GM18520 (cell line): ENCODE results near the gene PSMF1.

Experiments used
- ATAC-seq: cut with Tn5 transposase; IDR thresholded peaks from one replicate; pipeline ENCODE4 v1.9.1; 2021; ENCODE audit not compliant: unreplicated experiment

The PSMF1 gene

DNA sequence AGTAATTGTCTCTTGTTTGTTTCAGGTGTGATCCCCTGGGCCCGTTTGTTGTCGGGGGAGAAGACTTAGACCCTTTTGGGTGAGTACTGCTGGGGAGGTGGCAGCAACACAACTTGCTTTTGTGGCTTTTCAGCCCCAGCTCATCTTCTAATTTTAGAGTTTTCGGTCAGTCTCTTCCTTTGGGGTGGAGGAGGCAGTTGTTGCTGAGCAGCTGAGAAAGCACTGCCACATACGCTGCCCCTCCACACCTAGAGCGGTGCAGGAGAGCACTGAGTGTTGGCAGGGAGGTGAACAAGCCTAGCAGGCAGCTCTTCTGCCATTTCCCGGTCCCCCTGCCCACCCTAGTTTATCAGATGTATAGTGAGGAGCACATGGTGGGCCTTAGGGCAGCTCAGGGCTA lies 44.7 kb downstream of the PSMF1 start:
- ATAC-seq: no peak

DNA sequence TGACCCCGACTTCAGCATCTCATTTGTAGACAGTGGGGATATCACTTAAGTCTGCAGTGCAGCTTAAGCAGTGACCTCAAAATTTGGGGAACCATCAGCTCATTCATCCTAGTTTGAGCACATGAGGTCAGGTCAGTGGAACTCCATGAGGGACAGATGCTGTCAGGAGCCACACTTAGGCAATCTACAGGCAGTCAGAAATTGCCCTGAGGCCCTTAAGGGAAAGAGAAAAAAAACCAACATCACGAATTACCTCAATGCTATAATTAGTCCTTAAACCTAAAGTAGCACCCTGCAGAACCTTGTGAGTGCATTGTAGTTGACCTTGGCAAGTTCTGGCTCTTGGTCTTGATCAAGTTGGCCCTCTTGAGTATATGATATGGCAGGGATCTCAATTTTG lies 45.3 kb downstream of the PSMF1 start:
- no peak for ATAC-seq

DNA sequence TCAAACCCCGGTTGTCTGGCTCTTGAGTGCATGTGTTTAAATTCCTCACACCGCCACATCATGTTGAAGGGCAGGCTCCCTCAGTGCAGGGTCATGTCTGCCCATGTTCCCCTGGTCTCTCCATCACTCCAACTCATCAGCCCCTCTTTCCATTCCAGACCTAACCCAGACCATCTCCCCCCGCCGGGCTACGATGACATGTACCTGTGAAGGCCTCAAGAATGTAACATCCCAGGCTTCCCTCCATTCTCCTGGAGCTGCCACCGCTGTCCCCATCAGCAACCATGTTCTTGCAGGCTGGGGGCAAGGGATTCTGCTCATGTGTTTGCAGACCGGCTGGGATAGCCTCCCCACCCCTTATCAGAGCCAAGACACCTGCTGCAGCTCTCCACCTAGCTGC lies 46.5 kb downstream of the PSMF1 start:
- no peak for ATAC-seq

DNA sequence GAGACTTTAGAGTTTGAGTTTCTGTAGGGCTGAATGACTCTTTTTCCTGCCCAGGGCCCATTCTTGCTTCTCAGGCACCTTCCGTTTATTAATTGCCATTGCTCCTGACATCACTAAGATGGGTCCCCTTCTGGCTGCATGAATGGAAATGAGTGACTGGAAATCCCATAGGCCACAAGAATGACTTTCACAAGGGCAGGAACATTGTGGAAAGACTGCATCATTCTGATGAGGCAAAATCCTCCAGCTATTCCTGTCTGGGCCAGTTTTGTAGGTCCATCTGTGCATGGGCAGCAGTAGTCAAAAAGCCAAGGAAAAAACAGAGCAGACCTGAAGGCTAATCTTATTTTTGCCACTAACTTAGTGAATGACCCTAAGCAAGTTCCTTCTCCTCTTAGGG lies 47.1 kb downstream of the PSMF1 start:
- no peak for ATAC-seq

DNA sequence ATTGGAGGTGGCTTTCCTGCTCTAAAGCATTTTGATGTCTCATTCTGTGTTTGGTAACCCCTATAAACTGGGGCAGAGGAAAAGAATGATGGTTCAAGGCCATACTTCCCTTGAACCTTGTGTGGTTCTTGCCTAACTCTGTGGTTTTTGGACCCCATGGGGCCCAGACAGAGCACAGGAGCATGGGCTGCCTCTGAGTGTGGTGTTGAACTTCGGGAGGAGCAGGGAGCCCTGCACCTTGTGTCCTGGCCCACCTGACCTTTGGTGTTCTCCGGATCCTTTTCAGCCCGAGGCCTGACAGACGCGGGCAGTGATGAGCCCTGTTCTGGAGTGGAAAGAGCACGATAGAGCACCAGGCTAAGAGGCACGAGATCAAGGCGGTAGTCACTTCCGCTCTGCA lies 47.5 kb downstream of the PSMF1 start:
- ATAC-seq: no peak

- no peak for ATAC-seq
These were observed 48.7 kb downstream of the PSMF1 start for GRCh38 chr20:1166948-1167720.

- ATAC-seq: no peak
These were observed 50.8 kb downstream of the PSMF1 start for GRCh38 chr20:1169224-1169623.

- ATAC-seq: no peak
These were observed 53.2 kb downstream of the PSMF1 start for GRCh38 chr20:1171461-1172093.

DNA sequence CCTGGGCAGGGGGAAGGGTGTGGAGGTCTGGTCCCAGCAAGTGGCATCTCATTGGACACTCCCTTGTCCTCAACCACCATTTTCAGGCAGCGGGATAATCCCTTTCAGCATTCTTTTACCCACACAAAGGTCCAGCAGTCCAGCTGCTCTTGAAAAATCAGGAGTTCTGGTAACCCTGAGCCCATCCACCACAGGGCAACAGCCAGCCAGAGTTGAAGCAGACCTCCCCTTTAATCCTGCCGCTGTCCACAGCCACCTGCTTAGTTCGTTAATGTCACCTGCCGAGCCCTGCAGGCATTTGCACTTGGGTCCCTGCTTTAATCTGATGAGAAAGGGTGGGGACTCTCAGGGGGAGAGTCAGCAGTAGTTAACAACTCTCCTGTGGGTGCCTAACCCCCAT lies 55.3 kb downstream of the PSMF1 start:
- ATAC-seq: no peak

GRCh38 chr20:1174787-1175186 lies 56.4 kb downstream of the PSMF1 start:
- ATAC-seq: no peak

DNA sequence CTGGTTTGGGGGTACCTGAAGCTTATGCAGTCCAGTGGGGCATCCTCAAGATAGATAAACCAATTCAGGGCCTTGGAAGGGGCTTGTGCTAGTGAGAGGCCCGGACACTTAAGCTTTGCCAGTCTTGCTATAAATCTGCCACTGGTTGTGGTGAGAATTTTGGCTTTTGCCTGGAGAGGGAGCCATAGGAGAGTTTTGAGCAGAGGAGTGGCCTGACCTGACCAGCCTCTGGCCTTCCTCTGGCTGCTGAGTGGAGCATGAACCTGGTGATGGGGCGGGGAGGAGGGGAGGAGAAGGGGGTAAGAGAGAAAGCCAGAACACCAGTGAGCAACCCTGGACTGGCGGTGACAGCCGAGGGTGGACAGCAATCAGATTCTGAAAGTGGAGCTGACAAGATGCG lies 59.3 kb downstream of the PSMF1 start:
- ATAC-seq: no peak

DNA sequence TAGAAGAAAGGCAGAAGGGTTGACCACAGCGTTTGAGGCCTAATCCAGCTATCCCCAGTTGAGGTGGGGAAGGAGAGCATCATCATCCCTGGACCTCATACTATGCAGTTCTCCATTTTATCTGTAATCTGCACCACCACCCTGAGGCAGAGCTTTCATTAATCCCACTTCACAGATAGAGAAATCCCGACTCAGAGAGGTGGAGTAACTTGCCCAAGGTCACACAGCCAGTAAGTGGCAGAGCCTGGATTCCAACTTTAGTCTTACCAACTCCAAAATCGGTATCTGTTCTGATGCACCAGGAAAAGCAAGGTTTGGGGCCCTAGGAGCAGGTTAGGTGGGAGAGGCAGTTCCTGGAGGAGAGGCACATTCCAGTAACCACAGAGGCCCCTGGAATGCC lies 59.7 kb downstream of the PSMF1 start:
- no peak for ATAC-seq

DNA sequence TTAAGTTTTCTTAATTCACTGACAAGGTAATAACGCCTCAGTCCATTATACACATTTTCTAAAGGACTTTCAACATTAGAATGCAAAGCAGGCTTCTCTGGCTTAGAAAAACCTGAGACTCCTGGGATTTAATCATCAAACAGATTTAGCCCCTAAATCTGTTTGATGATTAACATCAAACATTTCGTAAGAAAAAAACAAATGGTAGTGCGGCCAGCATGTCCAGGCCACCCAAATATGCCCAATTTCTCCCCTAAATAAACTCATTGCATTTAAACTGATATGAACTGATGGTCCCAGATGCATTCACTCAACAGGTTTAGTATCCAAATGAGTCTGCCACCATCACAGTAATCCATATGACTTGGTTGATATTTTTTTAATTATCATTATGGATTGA lies 60.2 kb downstream of the PSMF1 start:
- no peak for ATAC-seq

- no peak for ATAC-seq
These were observed 62.5 kb downstream of the PSMF1 start for GRCh38 chr20:1180949-1181348.

DNA sequence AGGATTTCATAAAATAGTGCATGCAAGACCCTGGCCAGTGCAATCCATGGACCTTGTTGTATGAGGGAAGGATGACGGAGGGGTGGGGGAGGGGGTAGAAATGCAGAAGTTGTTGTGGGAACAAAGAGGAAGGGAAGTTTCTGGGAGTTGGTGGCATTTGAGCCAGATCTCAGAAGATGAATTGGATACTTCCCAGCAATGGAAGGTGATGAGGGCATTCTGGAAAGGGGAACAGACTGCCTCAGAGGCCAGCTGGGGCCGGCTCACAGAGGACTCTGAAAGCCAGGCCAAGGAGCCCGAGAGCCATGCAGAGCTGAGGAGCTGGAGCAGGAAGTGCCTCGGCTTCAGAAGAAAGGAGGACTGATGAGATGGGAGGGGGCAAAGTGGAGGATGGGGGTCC lies 63.7 kb downstream of the PSMF1 start:
- no peak for ATAC-seq

DNA sequence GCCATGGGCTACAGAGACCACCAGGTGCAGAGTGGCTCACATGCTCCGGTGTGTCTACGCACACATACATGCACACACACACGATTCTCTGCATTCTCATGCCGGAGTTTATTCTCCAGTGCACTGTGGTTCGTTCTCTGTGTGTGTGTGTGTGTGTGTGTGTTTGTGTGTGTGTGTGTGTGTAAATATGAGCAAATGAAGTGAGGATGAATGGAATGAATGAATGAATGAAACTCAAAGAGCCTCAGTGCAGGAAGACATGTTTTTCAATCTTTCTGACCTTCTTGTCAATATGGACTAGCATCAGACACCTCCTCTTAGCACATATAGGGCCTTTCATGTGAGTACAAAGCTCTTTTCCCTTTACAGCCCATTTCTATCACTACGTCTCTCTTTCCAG lies 64.8 kb downstream of the PSMF1 start:
- ATAC-seq: no peak

GRCh38 chr20:1184260-1184637 lies 65.8 kb downstream of the PSMF1 start:
- no peak for ATAC-seq

- no peak for ATAC-seq
These were observed 66.4 kb downstream of the PSMF1 start, which contains the start of gene TMEM74B for GRCh38 chr20:1184638-1185315. Gene TMEM74B, minus strand, starts transcription at chr20:1184981. Its CDS starts 1,180 bp downstream, at chr20:1183801.

- ATAC-seq: no peak
These were observed 66.9 kb downstream of the PSMF1 start for GRCh38 chr20:1185316-1185741.

- no peak for ATAC-seq
These were observed 67.5 kb downstream of the PSMF1 start for GRCh38 chr20:1185790-1186334.

DNA sequence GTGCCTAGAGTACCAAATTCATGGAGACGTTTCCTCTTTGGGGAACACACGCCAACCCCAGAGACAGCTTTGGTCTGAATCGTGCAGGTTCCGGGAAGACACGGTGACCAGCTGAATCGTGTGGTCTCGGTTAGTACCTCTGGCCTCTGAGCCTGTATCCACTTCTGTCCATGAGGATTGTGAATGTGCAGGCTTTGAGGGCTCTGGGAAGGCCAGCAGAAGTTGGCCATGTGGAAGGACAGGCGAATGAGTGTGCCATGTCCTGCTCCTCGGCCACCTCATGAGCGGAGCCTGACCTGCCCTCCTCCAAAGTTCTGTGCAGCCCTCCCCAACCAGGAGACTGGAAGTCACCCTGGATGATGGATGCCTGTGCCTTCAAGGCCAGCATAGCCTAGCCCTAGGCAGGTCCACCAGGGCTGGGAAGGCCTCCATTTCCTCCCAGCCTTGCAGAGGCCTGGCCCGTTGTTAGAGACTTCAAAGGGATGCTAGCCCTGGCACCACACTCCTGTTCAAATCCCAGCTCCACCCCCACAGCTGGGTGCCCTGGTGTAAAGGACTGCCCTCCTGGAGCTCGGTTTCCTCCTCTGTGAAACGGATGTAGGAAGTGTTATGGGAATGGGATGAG lies 68.1 kb downstream of the PSMF1 start:
- no peak for ATAC-seq
